Tibial nerve (tissue), 4 donors: ENCODE results near the gene TMEM121.

Source experiments
- CTCF ChIP-seq, 5 experiments: fragments of 200-600 bp in 3 of 5; fragments of 450-650 bp in 2 of 5; sonication (generic) in 3 of 5; IDR thresholded peaks; one replicate each; pipeline ENCODE4 v1.5.1; 2016 to 2019; ENCODE audit warnings: antibody characterized with exemption in 5 of 5, mild to moderate bottlenecking in 3 of 5, moderate library complexity in 2 of 5
- EP300 ChIP-seq, 2 donors: sonication (generic); formaldehyde crosslinking; IDR thresholded peaks; one replicate each; pipeline ENCODE4 v1.6.1; 2017; ENCODE audit warnings: antibody characterized with exemption in 2 of 2, mild to moderate bottlenecking in 1 of 2
- POLR2A ChIP-seq, 2 donors: fragments of 450-650 bp; IDR thresholded peaks; one replicate each; pipeline ENCODE4 v1.6.1; 2017; ENCODE audit warnings: antibody characterized with exemption in 2 of 2, mild to moderate bottlenecking in 2 of 2, moderate library complexity in 2 of 2

GRCh38 chr14:105497671-105498429 lies 28.5 kb upstream of the TMEM121 start:
- TF ChIP-seq CTCF (IDR thresholded peaks at IDR 0.05) (no peak), POLR2A (IDR thresholded peaks at IDR 0.05) (no peak), EP300 (IDR thresholded peaks at IDR 0.05) (no peak)
